ENCODE measurements around the gene ALDH1A2. TPM values are rescaled to one million over a fixed set of nuclear protein-coding genes. Genes with fewer than 3 reads are reported as not detected.
"Not testable (repeated sequence)": the region's sequence is repeated elsewhere in the genome, so short reads cannot be mapped to it uniquely, and the experiment has no call there.

ALDH1A2 gene
- polyA plus RNA-seq, 5 donors = 40.8 to 75.3 (median 55.8) TPM

DNA sequence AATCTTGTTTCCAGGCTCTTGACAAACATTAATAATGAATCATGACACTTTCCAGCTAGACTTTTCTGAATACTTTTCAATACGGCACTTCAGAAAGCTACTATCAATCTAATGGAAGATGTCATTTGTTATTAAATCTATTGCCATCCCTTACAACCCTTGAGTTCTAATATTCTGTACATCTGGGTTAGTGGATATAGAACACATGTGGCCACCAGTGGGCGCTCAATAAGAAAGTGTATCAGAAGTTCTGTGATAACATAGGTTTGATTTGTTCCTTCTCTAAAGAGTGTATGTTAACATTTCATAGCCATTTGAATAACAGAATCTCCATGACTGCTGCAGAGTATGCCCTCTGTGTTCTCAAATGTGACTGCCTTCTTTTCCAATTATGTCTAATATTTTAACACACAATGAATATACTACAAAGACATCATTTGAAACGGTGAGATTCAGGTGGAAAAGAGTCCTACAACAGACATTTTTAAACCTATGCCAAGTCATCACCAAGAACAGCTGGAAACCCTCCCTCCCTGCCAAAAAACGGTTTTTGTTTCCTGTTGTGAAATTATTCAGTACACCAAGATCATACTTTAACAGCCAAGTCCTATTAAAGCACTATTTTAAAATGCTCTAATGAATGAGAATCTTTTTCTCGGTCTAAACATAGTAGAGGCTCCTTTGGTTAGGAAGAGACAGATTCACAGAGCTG lies 22.2 kb downstream of the ALDH1A2 start:
- peak; percentile 44 to 56 for DNase-seq

DNA sequence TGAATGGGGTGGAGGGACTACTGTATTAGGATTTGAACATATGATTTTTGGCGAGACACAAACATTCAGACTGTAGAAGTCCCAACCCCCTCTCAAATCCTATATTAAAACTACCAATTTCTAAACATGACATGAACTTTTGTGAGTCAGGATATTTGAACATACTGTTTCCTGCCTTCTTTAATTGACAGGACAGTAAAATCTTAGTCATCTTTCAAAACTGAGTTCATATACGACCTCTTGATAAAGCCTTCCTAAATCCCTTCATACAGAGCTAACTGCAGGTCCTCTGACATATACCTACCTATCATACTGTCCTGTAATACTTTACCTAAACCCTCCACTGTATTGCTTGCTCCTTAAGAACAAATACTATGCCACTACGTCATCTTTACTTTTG lies 23.5 kb downstream of the ALDH1A2 start:
- no peak for DNase-seq

DNA sequence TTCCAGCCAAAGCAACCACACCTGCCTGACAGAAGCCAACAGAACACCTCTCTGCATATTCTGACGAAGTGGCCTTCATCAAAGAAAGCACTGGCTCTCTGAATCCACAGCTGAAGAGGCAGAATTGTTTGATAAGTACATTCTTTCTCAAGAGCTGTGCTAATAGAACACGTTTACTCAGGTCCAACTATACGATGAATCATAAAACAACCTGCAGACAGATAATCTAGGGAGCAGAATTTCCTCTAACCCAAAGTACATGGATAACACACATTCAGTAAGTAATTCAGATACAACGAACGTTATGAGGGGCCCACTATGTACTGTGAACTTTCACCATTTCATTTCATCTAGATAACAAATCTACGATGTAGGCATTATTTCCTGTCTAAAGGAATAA lies 25.4 kb downstream of the ALDH1A2 start:
- no peak for DNase-seq

GRCh38 chr15:58039079-58040035 lies 26.2 kb downstream of the ALDH1A2 start:
- no peak for DNase-seq

DNA sequence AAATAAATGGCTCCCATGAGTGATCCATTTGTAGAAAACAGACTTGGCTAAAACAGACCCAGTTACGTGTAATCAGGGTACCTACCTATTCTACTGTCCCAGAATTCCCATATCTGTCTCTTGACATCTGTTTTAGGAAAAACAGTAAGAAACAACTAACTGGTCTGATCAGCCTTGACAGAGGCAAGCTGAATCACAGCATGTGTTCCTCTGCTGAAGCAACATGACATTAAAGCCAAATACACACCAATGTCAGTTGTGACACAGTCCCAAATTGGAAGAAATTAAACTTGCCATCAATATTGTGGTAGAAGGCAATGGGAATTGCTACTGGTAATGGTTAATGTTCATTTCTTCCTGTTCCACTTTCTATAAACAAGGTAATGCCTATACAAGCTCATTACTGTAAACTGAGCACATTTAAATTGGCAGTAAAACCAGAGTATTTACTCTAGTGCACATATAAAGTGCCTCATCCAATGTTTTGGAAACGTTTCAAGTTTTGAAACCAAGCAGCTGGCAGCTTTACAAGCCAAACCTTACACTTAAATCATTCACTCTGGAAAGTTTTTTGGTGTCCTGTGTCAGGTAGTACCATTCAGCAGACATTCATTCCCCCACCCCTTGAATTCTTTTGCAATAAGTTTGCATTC lies 27.0 kb downstream of the ALDH1A2 start:
- peak; percentile 60 for DNase-seq

DNA sequence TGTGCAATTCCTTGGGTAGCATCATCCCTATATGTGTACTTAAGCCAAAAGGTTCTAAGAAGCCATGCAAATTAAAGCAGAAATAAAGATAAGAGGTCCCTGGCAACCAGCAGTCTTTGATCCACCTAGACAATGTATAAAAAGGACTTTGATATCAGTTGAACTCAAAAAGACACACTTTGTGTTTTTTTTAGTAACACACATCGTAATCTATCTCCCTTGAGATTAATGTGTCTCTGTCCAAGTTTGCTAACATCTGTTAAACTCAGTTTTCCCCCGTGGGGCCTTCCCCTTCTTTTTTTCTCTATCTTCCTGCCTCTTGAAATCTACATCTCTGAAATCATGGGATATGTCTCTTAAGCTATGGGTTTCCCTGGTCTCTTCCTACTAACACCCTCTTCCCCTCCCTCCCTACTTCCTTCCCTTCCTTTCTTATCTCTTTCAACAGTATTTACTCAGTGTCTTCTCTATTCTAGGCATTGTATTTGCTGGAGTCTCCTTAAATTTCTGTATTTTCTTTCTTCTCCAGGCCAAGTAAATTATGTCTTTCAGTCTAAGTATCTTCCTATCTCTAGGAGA lies 27.7 kb downstream of the ALDH1A2 start:
- DNase-seq = no peak

- no peak for DNase-seq
Measured at GRCh38 chr15:58036579-58036978, 28.9 kb downstream of the ALDH1A2 start.

- not testable (repeated sequence) for DNase-seq
Measured at GRCh38 chr15:58028392-58028791, 37.1 kb downstream of the ALDH1A2 start.

DNA sequence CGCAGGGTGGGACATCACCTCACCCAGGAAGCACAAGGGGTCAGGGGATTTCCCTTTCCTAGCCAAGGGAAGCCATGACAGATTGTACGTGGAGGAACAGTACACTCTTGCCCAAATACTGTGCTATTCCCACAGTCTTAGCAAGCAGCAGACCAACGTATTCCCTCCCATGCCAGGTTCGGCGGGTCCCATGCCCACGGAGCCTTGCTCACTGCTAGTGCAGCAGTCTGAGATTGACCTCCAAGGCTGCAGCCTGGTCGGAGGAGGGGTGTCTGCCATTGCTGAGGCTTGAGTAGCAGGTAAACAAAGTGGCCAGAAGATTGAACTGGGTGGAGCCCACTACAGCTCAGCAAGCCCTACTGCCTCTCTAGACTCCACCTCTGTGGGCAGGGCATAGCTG lies 39.0 kb downstream of the ALDH1A2 start:
- no peak for DNase-seq

GRCh38 chr15:58026051-58026450 lies 39.5 kb downstream of the ALDH1A2 start:
- no peak for DNase-seq

- no peak for DNase-seq
Measured at GRCh38 chr15:58021332-58022230, 43.9 kb downstream of the ALDH1A2 start.

DNA sequence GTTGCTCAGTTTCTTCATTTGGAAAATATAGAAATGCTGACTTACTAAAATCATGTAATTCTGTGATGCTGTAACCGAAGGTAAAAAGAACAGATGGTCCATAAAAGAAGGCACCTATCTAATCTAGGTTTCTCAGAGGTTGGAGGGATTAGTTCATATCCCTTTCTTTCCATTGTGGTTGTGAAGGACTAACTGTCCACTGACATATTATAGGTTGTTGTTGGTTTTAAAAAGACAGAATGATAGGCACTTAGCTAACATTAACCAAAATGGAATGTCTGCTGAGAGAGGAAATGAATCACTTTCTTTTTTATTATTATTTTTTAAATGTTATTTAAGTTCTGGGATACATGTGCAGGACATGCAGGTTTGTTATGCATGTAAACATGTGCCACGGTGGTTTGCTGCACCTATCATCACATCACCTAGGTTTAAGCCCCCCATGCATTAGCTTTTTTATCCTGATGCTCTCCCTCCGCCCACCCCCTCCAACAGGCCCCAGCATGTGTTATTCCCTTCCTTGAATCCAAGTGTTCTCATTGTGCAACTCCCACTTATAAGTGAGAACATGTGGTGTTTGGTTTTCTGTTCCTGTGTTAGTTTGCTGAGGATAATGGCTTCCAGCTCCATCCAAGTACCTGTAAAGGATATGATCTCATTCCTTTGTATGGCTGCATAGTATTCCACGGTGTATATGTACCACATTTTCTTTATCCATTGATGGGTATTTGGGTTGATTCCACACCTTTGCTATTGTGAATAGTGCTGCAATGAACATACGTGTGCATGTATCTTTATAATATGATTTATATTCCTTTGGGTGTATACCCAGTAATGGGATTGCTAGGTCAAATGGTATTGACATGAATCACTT lies 45.8 kb downstream of the ALDH1A2 start:
- DNase-seq = no peak

DNA sequence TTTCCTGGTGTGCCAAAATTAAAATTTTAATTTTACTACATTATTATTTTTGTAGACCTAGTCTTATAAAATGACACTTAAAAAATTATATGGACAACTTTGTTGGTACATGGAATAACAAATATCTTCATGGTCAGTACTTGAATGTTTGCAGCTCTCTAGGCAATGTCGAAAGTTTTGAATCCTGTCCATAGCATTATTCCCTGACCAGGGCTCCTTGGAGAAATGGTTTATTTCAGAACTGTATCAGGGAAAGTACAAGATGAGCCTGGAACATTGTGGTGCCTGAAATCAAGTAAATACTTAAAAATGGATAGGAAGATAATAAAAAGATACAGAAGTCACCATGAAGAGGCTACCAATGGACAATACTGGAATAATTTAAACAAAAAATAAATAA lies 47.6 kb downstream of the ALDH1A2 start:
- DNase-seq = no peak

- no peak for DNase-seq
Measured at GRCh38 chr15:58016581-58017175, 48.8 kb downstream of the ALDH1A2 start.

- no peak for DNase-seq
Measured at GRCh38 chr15:58015565-58015964, 49.9 kb downstream of the ALDH1A2 start.

DNA sequence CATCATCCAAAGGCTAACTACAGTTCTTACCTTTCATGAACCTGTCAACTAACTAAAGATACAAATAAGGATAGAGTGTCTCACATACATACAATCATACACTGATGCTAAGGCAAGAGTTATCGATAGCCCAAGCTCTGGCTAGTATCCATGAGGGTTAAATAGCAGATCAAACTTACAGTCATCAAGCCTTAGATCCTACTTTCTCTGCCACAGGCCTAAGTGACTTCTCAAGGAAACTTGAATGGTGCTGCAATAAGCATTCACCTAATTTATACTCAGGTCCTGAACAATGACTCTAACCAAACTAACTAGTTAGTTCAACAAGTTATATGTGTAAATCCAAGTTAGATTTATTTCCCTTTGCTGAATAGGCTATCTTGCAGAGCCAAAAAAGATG lies 51.0 kb downstream of the ALDH1A2 start:
- DNase-seq = no peak

GRCh38 chr15:58014040-58014439 lies 51.5 kb downstream of the ALDH1A2 start:
- no peak for DNase-seq

DNA sequence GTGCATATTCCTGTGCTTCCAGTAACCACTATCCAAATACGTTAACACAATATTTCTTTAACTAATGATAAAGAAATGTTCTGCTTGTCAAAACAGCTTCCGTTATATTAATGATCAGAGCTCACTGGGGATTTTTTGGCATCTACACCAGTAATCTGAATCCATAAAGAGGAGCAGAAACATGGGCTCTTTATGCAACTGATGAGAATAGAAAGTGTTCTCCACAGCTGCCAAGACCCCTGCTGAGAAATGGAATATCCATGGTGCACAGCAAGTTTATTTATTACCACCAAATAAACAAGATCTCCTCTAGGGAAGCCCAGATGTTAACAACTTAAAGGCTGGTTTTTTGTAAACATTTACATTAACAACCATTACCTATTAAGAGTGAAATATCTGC lies 54.5 kb downstream of the ALDH1A2 start:
- peak; percentile 51 to 55 for DNase-seq

DNA sequence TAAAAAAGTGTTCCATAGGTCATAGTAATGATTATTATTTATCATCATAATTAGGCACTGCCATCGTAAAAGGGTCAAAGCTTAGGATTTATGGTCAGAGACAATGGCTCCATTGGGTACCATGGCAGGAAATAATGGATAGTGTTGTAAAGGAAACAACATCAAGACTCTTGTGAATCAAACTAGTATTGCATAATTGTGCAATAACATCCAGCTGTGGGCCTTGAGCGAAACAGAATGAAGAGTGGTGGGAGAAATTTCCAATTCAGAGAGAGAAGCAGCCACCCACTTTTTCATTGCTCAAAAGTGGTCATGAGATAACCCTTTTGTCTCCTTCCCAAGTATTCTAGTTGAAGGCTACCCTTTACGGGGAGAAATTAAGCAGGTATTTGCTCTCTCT lies 61.7 kb downstream of the ALDH1A2 start:
- DNase-seq = no peak
